GM21576 (cell line): ENCODE data around the gene PCGF1.
"Not testable (repeated sequence)": the region's sequence is repeated elsewhere in the genome, so short reads cannot be mapped to it uniquely, and the experiment has no call there.

Experiments used
- ATAC-seq: cut with Tn5 transposase; IDR thresholded peaks from one replicate; pipeline ENCODE4 v1.9.1; 2021; ENCODE audit warnings: mild to moderate bottlenecking, moderate library complexity; ENCODE audit not compliant: unreplicated experiment

Gene PCGF1

GRCh38 chr2:74474481-74474880 lies 33.0 kb downstream of the PCGF1 start:
- no peak for ATAC-seq

GRCh38 chr2:74472945-74473258 lies 34.6 kb downstream of the PCGF1 start:
- ATAC-seq: no peak

- peak; percentile 78 for ATAC-seq
Observed at GRCh38 chr2:74472086-74472944, 35.2 kb downstream of the PCGF1 start, which contains the start of gene MRPL53. MRPL53 (minus strand) TSS chr2:74472680; CDS start chr2:74472660, 20 bp downstream.

DNA sequence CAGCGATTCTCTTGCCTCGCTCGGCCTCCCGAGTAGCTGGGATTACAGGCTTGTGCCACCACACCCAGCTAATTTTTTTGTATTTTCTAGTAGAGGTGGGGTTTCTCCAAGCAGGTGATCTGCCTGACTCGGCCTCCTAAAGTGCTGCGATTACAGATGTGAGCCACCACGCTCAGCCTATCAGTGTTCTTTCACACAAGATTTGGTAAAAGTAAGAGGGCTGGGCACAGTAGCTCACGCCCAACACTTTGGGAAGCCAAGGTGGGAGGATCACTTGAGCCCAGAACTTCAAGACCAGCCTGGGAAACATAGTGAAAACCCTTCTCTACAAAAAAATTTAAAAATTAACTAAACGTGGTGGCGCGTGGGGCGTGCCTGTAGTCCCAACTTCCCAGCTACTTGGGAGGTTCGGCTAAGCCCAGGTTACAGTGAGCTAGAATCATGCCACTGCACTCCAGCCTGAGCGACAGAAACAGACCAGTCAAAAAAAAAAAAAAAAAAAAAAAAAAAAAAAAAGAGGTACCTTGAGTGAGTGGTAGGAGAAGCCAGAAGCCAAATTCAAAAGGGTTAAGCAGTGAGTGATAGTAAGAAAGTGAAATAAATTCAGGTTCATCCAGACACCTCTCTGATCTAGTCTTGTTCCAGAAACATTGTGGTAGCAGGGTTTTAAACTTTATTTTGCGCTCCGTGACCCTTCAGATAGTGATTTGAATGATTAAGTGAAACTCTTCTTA lies 36.0 kb downstream of the PCGF1 start:
- no peak for ATAC-seq

DNA sequence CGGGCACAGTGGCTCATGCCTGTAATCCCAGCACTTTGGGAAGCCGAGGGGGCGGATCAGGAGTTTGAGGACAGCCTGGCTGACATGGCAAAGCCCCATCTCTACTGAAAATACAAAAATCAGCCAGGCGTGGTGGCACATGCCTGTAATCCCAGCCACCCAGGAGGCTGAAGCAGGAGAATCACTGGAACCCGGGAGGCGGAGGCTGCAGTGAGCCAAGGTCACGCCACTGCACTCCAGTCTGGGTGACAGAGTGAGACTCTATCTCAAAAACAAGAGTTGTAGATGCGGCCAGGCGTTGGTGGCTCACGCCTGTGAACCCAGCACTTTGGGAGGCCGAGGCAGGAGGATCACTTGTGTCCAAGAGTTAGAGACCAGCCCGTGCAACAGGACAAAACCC lies 36.8 kb downstream of the PCGF1 start:
- ATAC-seq: not testable (repeated sequence)

DNA sequence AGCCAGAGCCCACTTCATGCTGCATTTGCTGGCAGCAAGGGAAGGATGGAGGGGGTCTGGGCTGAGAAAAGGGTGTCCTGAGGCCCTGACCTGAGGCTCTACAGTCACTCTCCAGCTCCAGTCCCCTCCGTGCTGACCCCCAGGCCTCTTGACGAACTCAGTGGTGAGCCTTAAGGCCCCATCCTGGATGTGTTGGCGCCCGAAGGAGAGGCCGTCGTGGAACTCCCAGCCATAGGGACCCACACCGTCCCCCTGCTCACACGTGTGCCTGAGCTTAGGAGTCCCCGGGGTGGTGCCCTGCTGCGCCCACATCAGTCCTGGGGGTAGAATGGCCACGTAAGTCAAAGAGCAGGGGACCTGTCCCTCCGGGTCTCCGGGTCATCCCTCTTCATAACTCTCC lies 43.1 kb downstream of the PCGF1 start:
- ATAC-seq: peak; percentile 5

GRCh38 chr2:74462786-74463105 lies 44.7 kb downstream of the PCGF1 start:
- no peak for ATAC-seq

DNA sequence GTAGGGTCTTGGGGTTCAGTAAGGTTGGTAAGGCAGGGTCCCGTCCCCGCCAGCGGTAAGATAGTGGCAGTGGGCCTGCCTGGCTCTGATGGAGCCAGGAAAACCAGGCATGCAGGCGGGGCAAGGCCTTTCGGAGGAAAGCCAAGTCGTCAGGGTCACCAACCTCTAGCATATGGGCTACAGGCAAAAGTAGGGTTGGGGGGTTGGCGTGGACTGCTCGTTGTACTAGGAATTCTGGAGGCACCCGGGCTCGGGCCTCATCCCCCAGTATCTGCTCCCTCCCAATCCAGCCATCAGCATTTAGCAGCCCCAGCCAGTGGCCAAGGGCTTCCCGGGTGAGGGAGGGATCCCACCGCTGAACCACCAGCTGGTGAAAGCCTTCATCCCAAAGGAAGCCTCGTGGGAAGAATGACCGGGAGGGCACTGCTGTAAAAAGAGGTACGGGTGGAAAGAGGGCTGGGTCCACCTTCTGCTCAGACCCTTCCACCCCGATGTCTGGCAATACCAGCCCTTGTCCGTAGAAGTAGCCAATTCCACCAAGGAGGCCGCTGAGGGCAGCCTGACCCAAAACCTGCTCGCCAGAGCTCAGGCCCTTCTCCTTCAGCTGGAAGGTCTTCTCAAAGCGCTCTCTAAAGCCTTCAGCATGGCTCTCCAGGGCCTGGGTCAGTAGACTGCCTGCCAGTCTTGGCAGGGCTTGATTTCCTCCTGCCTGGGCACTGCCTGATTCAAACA lies 45.3 kb downstream of the PCGF1 start:
- no peak for ATAC-seq

DNA sequence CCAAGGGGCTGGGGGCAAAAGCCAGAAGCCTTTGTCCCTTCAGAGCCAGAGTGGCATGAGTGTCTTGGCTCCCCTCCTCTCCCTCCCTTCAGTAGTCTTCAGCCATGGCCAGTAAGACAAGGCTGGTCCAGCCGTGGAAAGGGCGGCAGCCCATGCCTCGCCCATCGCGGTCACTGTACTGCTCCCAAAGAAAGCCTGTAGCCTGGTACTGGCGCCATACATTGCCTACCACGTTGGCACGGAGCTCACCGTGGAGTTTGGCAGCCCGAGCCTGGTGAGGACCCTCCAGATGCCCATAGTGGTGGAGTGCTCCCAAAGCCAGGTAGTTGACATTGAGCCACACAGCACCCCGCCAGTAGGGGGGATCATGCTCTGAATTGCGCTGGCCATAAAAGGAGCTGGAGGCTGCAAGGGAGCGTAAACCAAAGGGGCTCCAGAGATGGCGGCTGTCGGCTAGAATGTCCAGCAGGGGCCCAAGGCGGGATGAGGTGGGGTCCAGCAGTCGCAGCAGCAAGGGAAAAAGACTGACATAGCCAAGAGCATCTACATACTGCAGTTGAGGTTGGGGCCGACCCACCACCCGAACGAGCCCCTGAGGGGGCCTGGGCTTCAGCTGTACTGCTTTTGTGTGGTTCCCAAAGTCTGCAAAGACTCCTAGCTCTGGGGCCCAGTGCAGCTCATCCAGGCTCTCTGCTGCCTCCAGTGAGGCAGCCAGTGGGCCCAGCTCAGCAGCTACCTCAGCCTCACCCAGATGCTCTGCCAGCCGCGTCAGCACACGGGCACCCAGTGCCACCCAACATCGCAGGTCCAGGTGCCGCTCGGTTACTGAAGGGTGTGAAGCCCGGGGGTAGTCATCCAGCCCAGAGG lies 46.1 kb downstream of the PCGF1 start:
- ATAC-seq: no peak

DNA sequence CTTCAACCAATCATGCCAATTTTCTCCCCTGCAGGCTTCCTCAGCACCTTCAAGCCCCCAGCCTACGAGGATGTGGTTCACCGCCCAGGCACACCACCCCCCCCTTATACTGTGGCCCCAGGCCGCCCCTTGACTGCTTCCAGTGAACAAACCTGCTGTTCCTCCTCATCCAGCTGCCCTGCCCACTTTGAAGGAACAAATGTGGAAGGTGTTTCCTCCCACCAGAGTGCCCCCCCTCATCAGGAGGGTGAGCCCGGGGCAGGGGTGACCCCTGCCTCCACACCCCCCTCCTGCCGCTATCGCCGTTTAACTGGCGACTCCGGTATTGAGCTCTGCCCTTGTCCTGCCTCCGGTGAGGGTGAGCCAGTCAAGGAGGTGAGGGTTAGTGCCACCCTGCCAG lies 47.3 kb downstream of the PCGF1 start:
- not testable (repeated sequence) for ATAC-seq

- ATAC-seq: not testable (repeated sequence)
Observed at GRCh38 chr2:74459503-74460118, 47.9 kb downstream of the PCGF1 start.

GRCh38 chr2:74458938-74459363 lies 48.5 kb downstream of the PCGF1 start:
- ATAC-seq: no peak

DNA sequence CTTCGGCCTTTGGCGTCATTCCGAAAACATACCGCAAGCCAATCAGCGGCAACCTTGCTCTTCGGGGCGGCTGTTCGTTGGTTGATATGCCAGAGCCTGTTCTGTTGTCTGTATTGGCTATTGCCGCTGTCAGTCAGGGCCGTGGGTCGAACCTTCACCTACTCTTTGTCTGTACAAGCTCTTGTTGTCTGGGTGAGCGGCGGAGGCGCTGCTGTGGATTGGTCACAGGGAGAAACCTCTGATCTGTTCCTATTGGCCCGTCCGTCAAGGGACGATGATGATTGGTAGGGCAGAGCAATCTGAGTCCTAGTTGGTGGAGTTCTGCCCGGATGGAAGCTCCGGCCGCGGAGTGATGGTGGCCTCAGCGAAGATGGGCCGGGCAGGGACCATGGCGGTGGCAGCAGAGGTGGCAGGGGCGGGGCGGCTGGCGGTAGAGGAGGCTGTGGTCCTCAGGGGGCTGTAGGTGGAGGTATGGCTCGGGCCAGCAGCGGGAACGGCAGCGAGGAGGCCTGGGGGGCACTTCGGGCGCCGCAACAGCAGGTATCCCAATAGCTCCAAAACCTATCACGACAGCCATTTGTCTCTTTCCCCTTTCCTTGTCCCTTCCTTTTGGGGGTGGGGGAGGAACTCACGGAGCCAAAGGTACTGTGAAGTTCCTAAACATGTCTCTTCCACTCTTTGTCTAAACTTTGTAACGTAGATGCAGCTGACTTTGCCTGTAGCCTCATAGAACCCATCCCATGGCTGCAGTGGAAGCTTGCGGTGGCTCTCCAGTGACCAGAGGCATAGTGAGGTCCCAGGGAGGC lies 49.2 kb downstream of the PCGF1 start, which contains the start of gene WBP1:
WBP1 (plus strand) TSS at position 307 of the 806 bp plus-strand sequence; CDS start at position 472, 165 bp downstream.
- peak; percentile 79 for ATAC-seq

GRCh38 chr2:74457549-74458131 lies 49.9 kb downstream of the PCGF1 start:
- peak; percentile 25 for ATAC-seq

GRCh38 chr2:74457129-74457548 lies 50.4 kb downstream of the PCGF1 start:
- no peak for ATAC-seq
